Sigmoid colon (tissue), 7 donors: Measurements from ENCODE around the gene GSTA4. TPM values are rescaled to one million over a fixed set of nuclear protein-coding genes. Genes with fewer than 3 reads are reported as not detected.

Experiments
- DNase-seq: peaks from one replicate; pipeline ENCODE4 v3.0.0-alpha.2; 2019
- H3K27ac ChIP-seq, 4 donors: fragments of 200-600 bp; sonication (generic); one replicate each; pipeline ENCODE4 v1.5.1; 2016 to 2019; ENCODE audit warnings: mild to moderate bottlenecking in 1 of 4
- H3K27me3 ChIP-seq, 3 donors: fragments of 200-600 bp; sonication (generic); one replicate each; pipeline ENCODE4 v1.5.1; 2019; ENCODE audit warnings: mild to moderate bottlenecking in 1 of 3
- H3K36me3 ChIP-seq, 4 donors: fragments of 200-600 bp; sonication (generic); one replicate each; pipeline ENCODE4 v1.5.1; 2016 to 2019
- H3K4me1 ChIP-seq, 4 donors: fragments of 200-600 bp; sonication (generic); one replicate each; pipeline ENCODE4 v1.5.1; 2017 to 2019
- H3K4me3 ChIP-seq, 4 donors: fragments of 200-600 bp; sonication (generic); one replicate each; pipeline ENCODE4 v1.5.1; 2017 to 2019; ENCODE audit warnings: mild to moderate bottlenecking in 2 of 4, moderate library complexity in 1 of 4
- H3K9me3 ChIP-seq, 4 donors: fragments of 200-600 bp in 3 of 4; sonication (generic) in 3 of 4; one replicate each; pipeline versions ENCODE4 v1.5.1 to v1.6.1; 2013 to 2019
- CTCF ChIP-seq, 4 experiments: fragments of 450-650 bp in 3 of 4; fragments of 200-600 bp in 1 of 4; IDR thresholded peaks; one replicate each; pipeline ENCODE4 v1.5.1; 2016 to 2019; ENCODE audit warnings: antibody characterized with exemption in 4 of 4, mild to moderate bottlenecking in 3 of 4, moderate library complexity in 2 of 4
- EP300 ChIP-seq, 4 donors: sonication (generic); formaldehyde crosslinking; IDR thresholded peaks; one replicate each; pipeline ENCODE4 v1.6.1; 2017; ENCODE audit warnings: antibody characterized with exemption in 4 of 4
- POLR2A ChIP-seq, 2 donors: fragments of 450-650 bp; IDR thresholded peaks; one replicate each; pipeline ENCODE4 v1.6.1; 2016; ENCODE audit warnings: antibody characterized with exemption in 2 of 2, mild to moderate bottlenecking in 2 of 2, moderate library complexity in 2 of 2
- POLR2AphosphoS5 ChIP-seq, 4 donors: sonication (generic); formaldehyde crosslinking; IDR thresholded peaks; one replicate each; pipeline ENCODE4 v1.6.1; 2017; ENCODE audit warnings: antibody characterized with exemption in 4 of 4
- WGBS, 2 donors: extraction: QIAGEN DNeasy Blood & Tissue Kit; methylation state at CpG; one replicate each; pipeline ENCODE4 v1.1.7; 2013; 5-methylcytosine and 5-hydroxymethylcytosine counted together
- intact Hi-C: fragments of 100-400 bp; cut with DNase I; formaldehyde crosslinking; loops from one replicate; pipeline ENCODE4 v1.15.1; 2023
- polyA plus RNA-seq, 3 donors: library from polyadenylated mRNA; stranded (reverse); fragments of 200-250 nt; gene quantifications; one replicate each; pipeline ENCODE4 v1.2.3, GENCODE V29; 2013
- total RNA-seq, 4 donors: library from RNA; depleted of rRNA; stranded (reverse); fragments of >200 nt; gene quantifications; one replicate each; pipeline ENCODE4 v1.1.0, GENCODE V29; 2016
- donor health status: healthy with polysubstance abuse.
- donor health status: Bipolar disorder and iron deficiency.
- donor health status: healthy.

GSTA4 gene
- total and polyA plus RNA-seq, 7 donors: 15.6 to 37.0 (median 21.0) TPM

- no peak for TF ChIP-seq CTCF (IDR thresholded peaks at IDR 0.05)
- TF ChIP-seq POLR2AphosphoS5 (IDR thresholded peaks at IDR 0.05): no peak
- no peak for TF ChIP-seq POLR2A (IDR thresholded peaks at IDR 0.05)
- no peak for TF ChIP-seq EP300 (IDR thresholded peaks at IDR 0.05)
- H3K27me3 ChIP-seq: no peaks in the 10 kb centered on the region
- peaks cover 5 to 64% (median 13%) of the 10 kb centered on the region in 4 donors for H3K36me3 ChIP-seq
- 54 to 81% methylated on average over 3 of the region's 3 CpGs for WGBS, 2 donors
- no peaks in the 10 kb centered on the region for H3K9me3 ChIP-seq
- H3K4me1 ChIP-seq: no peaks in the 10 kb centered on the region
- intact Hi-C loops: no loop called here
- no peak overlapping the region for H3K27ac ChIP-seq
- no peak for DNase-seq
- H3K4me3 ChIP-seq: no peak overlapping the region
Measured at GRCh38 chr6:52984247-52984646, 10.8 kb downstream of the GSTA4 start.

GRCh38 chr6:52983159-52983848, 11.8 kb downstream of the GSTA4 start:
- TF ChIP-seq POLR2A (IDR thresholded peaks at IDR 0.05): no peak
- TF ChIP-seq EP300 (IDR thresholded peaks at IDR 0.05): no peak
- TF ChIP-seq CTCF (IDR thresholded peaks at IDR 0.05): no peak
- TF ChIP-seq POLR2AphosphoS5 (IDR thresholded peaks at IDR 0.05): no peak
- no peak for DNase-seq
- no peak overlapping the region for H3K4me3 ChIP-seq
- no peaks in the 10 kb centered on the region for H3K9me3 ChIP-seq
- peaks cover 5 to 62% (median 13%) of the 10 kb centered on the region in 4 donors for H3K36me3 ChIP-seq
- intact Hi-C loops: no loop called here
- no peaks in the 10 kb centered on the region for H3K27me3 ChIP-seq
- WGBS, 2 donors: 77 to 92% methylated on average over 5 of the region's 5 CpGs
- H3K27ac ChIP-seq: no peak overlapping the region
- no peaks in the 10 kb centered on the region for H3K4me1 ChIP-seq

- Histone ChIP-seq H3K36me3 (peaks cover 5 to 65% (median 13%) of the 10 kb centered on the region in 4 donors), H3K4me1 (no peaks in the 10 kb centered on the region), H3K27ac (no peak overlapping the region), H3K9me3 (no peaks in the 10 kb centered on the region), H3K4me3 (no peak overlapping the region), H3K27me3 (no peaks in the 10 kb centered on the region)
- DNase-seq: no peak
- TF ChIP-seq EP300 (IDR thresholded peaks at IDR 0.05) (no peak), POLR2AphosphoS5 (IDR thresholded peaks at IDR 0.05) (no peak), CTCF (IDR thresholded peaks at IDR 0.05) (no peak), POLR2A (IDR thresholded peaks at IDR 0.05) (no peak)
- intact Hi-C loops: no loop called here
- 95 to 96% methylated on average over 3 of the region's 3 CpGs for whole genome bisulfite sequencing, 2 donors
Measured at GRCh38 chr6:52982680-52983079, 12.4 kb downstream of the GSTA4 start.

- Histone ChIP-seq H3K36me3 (peaks cover 5 to 61% (median 13%) of the 10 kb centered on the region in 4 donors), H3K9me3 (no peaks in the 10 kb centered on the region), H3K4me3 (no peak overlapping the region), H3K27ac (no peak overlapping the region), H3K4me1 (no peaks in the 10 kb centered on the region), H3K27me3 (no peaks in the 10 kb centered on the region)
- DNase-seq: no peak
- TF ChIP-seq POLR2AphosphoS5 (IDR thresholded peaks at IDR 0.05) (no peak), CTCF (IDR thresholded peaks at IDR 0.05) (no peak), POLR2A (IDR thresholded peaks at IDR 0.05) (no peak), EP300 (IDR thresholded peaks at IDR 0.05) (no peak)
- intact Hi-C loops: no loop called here
Measured at GRCh38 chr6:52981222-52981900, 13.7 kb downstream of the GSTA4 start.
